Endothelial cell of umbilical vein (primary cell): ENCODE measurements around the gene ZNF3. TPM values are rescaled to one million over a fixed set of nuclear protein-coding genes. Genes with fewer than 3 reads are reported as not detected.
A peak's percentile ranks its signal among the peaks of the same experiment; 100 is the strongest.

ENCODE experiments used
- BruUV-seq: library from RNA; stranded (reverse); fragments of 400-500 nt; replicated peaks from 2 replicates; lab custom pipeline; 2021; lab: Mats Ljungman, UMichigan
- CTCF ChIA-PET: fragments of 300-600, 350-600 bp; sonication (Branson Sonifier 250); formaldehyde crosslinking; loops from one replicate; lab custom pipeline; 2021; ENCODE audit warnings: antibody characterized with exemption, inconsistent platforms; lab: Charles Lee
- POLR2A ChIA-PET: fragments of 300-600, 350-600 bp; sonication (Branson Sonifier 250); formaldehyde crosslinking; loops from one replicate; lab custom pipeline; 2021; ENCODE audit warnings: antibody characterized with exemption, inconsistent platforms; lab: Charles Lee
- DNase-seq: peaks from one replicate; pipeline ENCODE4 v3.0.0-alpha.2; 2011; ENCODE audit warnings: low read depth, low spot score
- FAIRE-seq: peaks from 2 replicates; lab custom pipeline; 2011; peaks lifted over from hg19 to GRCh38; lab: Jason Lieb, UNC
- H2AFZ ChIP-seq: 2 replicates; pipeline ENCODE4 v1.6.0; 2012; ENCODE audit warnings: low read depth, low read length, control low read depth, inconsistent platforms
- H3K27ac ChIP-seq: 2 replicates; pipeline ENCODE4 v1.5.1; 2011; ENCODE audit warnings: low read depth, mild to moderate bottlenecking, control low read depth, low read length, moderate library complexity; ENCODE audit not compliant: insufficient read depth
- H3K27me3 ChIP-seq, 2 experiments: 2 replicates each; pipeline versions ENCODE4 v1.6.0 to v1.6.1; 2011; ENCODE audit warnings: low read length in 2 of 2, mixed read lengths in 1 of 2; ENCODE audit not compliant: control insufficient read depth in 2 of 2, insufficient read depth in 2 of 2
- H3K36me3 ChIP-seq, 2 experiments: 2 replicates in 1 of 2; 3 replicates in 1 of 2; pipeline ENCODE4 v1.5.1; 2011; ENCODE audit warnings: low read length in 2 of 2, mild to moderate bottlenecking in 1 of 2, moderate library complexity in 1 of 2; ENCODE audit not compliant: control insufficient read depth in 2 of 2, insufficient read depth in 2 of 2; ENCODE audit errors: extremely low read depth in 1 of 2
- H3K4me1 ChIP-seq: 3 replicates; pipeline ENCODE4 v1.5.1; 2011; ENCODE audit warnings: mild to moderate bottlenecking, low read length; ENCODE audit not compliant: control insufficient read depth, insufficient read depth; ENCODE audit errors: extremely low read depth
- H3K4me2 ChIP-seq: 2 replicates; pipeline ENCODE4 v1.6.1; 2011; ENCODE audit warnings: low read length, control low read depth, mixed read lengths; ENCODE audit not compliant: insufficient read depth
- H3K4me3 ChIP-seq, 3 experiments: fragments of 200-600 bp in 1 of 3; sonication (generic), shearing (Covaris generic) in 1 of 3; replicated peaks in 1 of 3; 2 replicates each; pipeline ENCODE4 v1.5.1; 2011 to 2016; ENCODE audit warnings: control low read depth in 3 of 3, low read length in 3 of 3, mild to moderate bottlenecking in 2 of 3, inconsistent platforms in 1 of 3, low read depth in 1 of 3, moderate library complexity in 1 of 3; ENCODE audit not compliant: insufficient read depth in 1 of 3
- H3K79me2 ChIP-seq: 2 replicates; pipeline ENCODE4 v1.6.0; 2012; ENCODE audit warnings: low read length, inconsistent platforms; ENCODE audit not compliant: control insufficient read depth, insufficient read depth
- H3K9ac ChIP-seq: replicated peaks from 2 replicates; pipeline ENCODE3; 2011; ENCODE audit warnings: low read length, control low read depth; ENCODE audit not compliant: insufficient read depth; ENCODE audit errors: extremely low read depth
- H3K9me1 ChIP-seq: replicated peaks from 3 replicates; pipeline ENCODE4 v1.6.0; 2011; ENCODE audit warnings: mild to moderate bottlenecking, low read length; ENCODE audit not compliant: control insufficient read depth, insufficient read depth; ENCODE audit errors: extremely low read depth
- H3K9me3 ChIP-seq: replicated peaks from 2 replicates; pipeline ENCODE4 v1.5.1; 2012; ENCODE audit warnings: low read length, inconsistent platforms; ENCODE audit not compliant: control insufficient read depth, insufficient read depth
- H4K20me1 ChIP-seq: replicated peaks from 2 replicates; pipeline ENCODE3; 2011; ENCODE audit warnings: mild to moderate bottlenecking, low read length; ENCODE audit not compliant: control insufficient read depth, insufficient read depth; ENCODE audit errors: extremely low read depth
- EZH2 ChIP-seq: IDR thresholded peaks from 2 replicates; pipeline ENCODE4 v1.6.1; 2012; ENCODE audit warnings: borderline replicate concordance, low read depth, mild to moderate bottlenecking, moderate library complexity, low read length, inconsistent platforms; ENCODE audit not compliant: severe bottlenecking
- FOS ChIP-seq: IDR thresholded peaks from 2 replicates; pipeline ENCODE4 v1.6.1; 2011; ENCODE audit warnings: mild to moderate bottlenecking, low read length, moderate library complexity, borderline replicate concordance; ENCODE audit not compliant: insufficient read depth
- GATA2 ChIP-seq: IDR thresholded peaks from 2 replicates; pipeline ENCODE4 v1.7.0; 2011; ENCODE audit warnings: low read depth, mild to moderate bottlenecking, moderate library complexity, mixed read lengths, low read length; ENCODE audit not compliant: insufficient read length, insufficient read depth
- JUN ChIP-seq: IDR thresholded peaks from 2 replicates; pipeline ENCODE4 v1.6.1; 2011; ENCODE audit warnings: borderline replicate concordance, low read depth; ENCODE audit not compliant: insufficient read length, insufficient read depth
- MYC ChIP-seq: IDR thresholded peaks from one replicate; pipeline ENCODE4 v1.6.1; 2011; ENCODE audit warnings: mild to moderate bottlenecking, low read depth, low read length
- POLR2A ChIP-seq: IDR thresholded peaks from 2 replicates; pipeline ENCODE4 v1.6.1; 2012; ENCODE audit warnings: low read depth, mild to moderate bottlenecking, control low read depth, low read length
- POLR2AphosphoS5 ChIP-seq: IDR thresholded peaks from 2 replicates; pipeline ENCODE4 v1.6.1; 2012; ENCODE audit warnings: low read depth, mild to moderate bottlenecking, control low read depth, low read length, moderate library complexity; ENCODE audit not compliant: insufficient read depth
- dilution Hi-C: fragments of 300-500 bp; cut with MboI; formaldehyde crosslinking; loops from one replicate; pipeline ENCODE4 v1.15.0; 2019; ENCODE audit warnings: low sequenced_read_pairs; ENCODE audit not compliant: extremely low pct_ligation_motif_present
- intact Hi-C: fragments of 100-400 bp; cut with micrococcal nuclease; formaldehyde crosslinking; loops from one replicate; pipeline ENCODE4 v1.10.0; 2022
- polyA plus RNA-seq, 4 experiments: library from polyadenylated mRNA; depleted of rRNA in 3 of 4; stranded (reverse) in 3 of 4; unstranded in 1 of 4; fragments of >200 nt; gene quantifications; 2 replicates each; pipeline versions ENCODE4 v1.2.1 to v1.2.3, GENCODE V29; 2011 to 2012; ENCODE audit warnings: missing spikeins in 1 of 4
- total RNA-seq: library from RNA; stranded (reverse); gene quantifications from 2 replicates; pipeline ENCODE4 v1.2.3, GENCODE V29; 2021
- TF ChIP-seq, protein P1 (sequence below): IDR thresholded peaks from 2 replicates; pipeline ENCODE4 v1.6.1; 2011; ENCODE audit not compliant: insufficient read depth, insufficient read length
- TF ChIP-seq, protein P2 (sequence below), 2 donors: IDR thresholded peaks; 1 replicate in 1 of 2; 2 replicates in 1 of 2; pipeline ENCODE4 v1.5.1; 2011; ENCODE audit warnings: low read length in 2 of 2, mild to moderate bottlenecking in 2 of 2, moderate library complexity in 2 of 2, control low read depth in 1 of 2, inconsistent platforms in 1 of 2, low read depth in 1 of 2; ENCODE audit not compliant: insufficient read depth in 1 of 2; ENCODE audit errors: extremely low read depth in 1 of 2

Gene ZNF3
- total and polyA plus RNA-seq, 2 donors (not counting 3 experiments of a cell fraction or from before 2014, with no cell fraction given): 21.8 to 30.9 TPM

DNA sequence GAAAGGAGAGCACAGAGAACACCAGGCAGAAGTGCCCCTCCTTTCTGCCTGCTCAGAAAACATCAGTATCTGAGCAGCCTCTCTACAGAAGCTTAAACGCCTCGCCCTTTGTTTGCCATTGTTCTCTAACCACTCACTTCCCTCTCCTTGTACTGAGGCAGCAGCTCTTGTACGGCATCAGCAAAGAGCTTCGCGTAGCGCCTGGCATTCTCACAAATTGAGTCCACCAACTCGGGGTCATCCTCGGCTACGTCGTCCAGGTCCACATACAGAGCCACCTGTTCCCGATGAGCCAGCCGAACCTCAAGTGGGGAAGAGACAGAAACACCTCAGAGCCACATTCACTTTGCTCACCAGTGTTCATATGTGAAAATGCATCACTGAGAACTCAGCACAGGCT is 17.9 kb upstream of the ZNF3 start:
- intact Hi-C loops (no loop called here), dilution Hi-C loops (no loop called here)
- H3K79me2 ChIP-seq: peaks cover 44% of the 10 kb centered on the region
- H4K20me1 ChIP-seq: no peaks in the 10 kb centered on the region
- no TSS peak for BruUV-seq
- peak overlapping the region; percentile 94 for H3K4me2 ChIP-seq
- no peaks in the 10 kb centered on the region for H3K9me1 ChIP-seq
- peak overlapping the region; percentile 92 for H3K9ac ChIP-seq
- TF ChIP-seq MYC (no peak), POLR2A (no peak), FOS (no peak), POLR2AphosphoS5 (no peak), EZH2 (no peak), GATA2 (no peak), JUN (no peak)
- TF ChIP-seq, protein P1, sequence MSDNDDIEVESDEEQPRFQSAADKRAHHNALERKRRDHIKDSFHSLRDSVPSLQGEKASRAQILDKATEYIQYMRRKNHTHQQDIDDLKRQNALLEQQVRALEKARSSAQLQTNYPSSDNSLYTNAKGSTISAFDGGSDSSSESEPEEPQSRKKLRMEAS: no peak
- TF ChIP-seq, protein P2, sequence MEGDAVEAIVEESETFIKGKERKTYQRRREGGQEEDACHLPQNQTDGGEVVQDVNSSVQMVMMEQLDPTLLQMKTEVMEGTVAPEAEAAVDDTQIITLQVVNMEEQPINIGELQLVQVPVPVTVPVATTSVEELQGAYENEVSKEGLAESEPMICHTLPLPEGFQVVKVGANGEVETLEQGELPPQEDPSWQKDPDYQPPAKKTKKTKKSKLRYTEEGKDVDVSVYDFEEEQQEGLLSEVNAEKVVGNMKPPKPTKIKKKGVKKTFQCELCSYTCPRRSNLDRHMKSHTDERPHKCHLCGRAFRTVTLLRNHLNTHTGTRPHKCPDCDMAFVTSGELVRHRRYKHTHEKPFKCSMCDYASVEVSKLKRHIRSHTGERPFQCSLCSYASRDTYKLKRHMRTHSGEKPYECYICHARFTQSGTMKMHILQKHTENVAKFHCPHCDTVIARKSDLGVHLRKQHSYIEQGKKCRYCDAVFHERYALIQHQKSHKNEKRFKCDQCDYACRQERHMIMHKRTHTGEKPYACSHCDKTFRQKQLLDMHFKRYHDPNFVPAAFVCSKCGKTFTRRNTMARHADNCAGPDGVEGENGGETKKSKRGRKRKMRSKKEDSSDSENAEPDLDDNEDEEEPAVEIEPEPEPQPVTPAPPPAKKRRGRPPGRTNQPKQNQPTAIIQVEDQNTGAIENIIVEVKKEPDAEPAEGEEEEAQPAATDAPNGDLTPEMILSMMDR (IDR thresholded peaks at IDR 0.05; ENCODE audit: extremely low read depth in 1 of 2, insufficient read depth in 1 of 2, low read depth in 1 of 2, low read length in 2 of 2): no peak
- DNase-seq (peak; percentile 45), FAIRE-seq (no peak)
- H3K4me1 ChIP-seq: peaks cover 18% of the 10 kb centered on the region
- CTCF ChIA-PET: interaction anchor here (1.1 to 1.3 kb wide), 2 partner anchors 17 to 31 kb away, joined by 3 to 5 read pairs; no protein-coding TSS in a partner anchor
- POLR2A ChIA-PET: interaction anchor here (1.0 to 1.9 kb wide), 2 partner anchors 9 to 12 kb away, joined by 3 to 10 read pairs; no protein-coding TSS in a partner anchor
- no peaks in the 10 kb centered on the region for H3K27me3 ChIP-seq
- H3K4me3 ChIP-seq: peak overlapping the region in 2 of 3 experiments; percentile 75 to 96
- H3K27ac ChIP-seq: peak overlapping the region; percentile 84
- H3K9me3 ChIP-seq: no peaks in the 10 kb centered on the region
- no peak overlapping the region for H2AFZ ChIP-seq
- H3K36me3 ChIP-seq: peaks cover 34 to 36% of the 10 kb centered on the region in 2 experiments
